IPS-20b (cell line): ENCODE data around the gene ADAM21.
"Not testable (repeated sequence)": the region's sequence is repeated elsewhere in the genome, so short reads cannot be mapped to it uniquely, and the experiment has no call there.

Experiments
- H3K27ac ChIP-seq: one replicate; pipeline ENCODE4 v1.5.1; 2013; ENCODE audit warnings: low read length
- H3K27me3 ChIP-seq: 2 replicates; pipeline ENCODE4 v1.6.1; 2013; ENCODE audit warnings: mild to moderate bottlenecking, low read length, inconsistent platforms; ENCODE audit not compliant: insufficient read depth
- H3K36me3 ChIP-seq: 2 replicates; pipeline ENCODE4 v1.6.1; 2013; ENCODE audit warnings: low read depth, mild to moderate bottlenecking, inconsistent platforms, low read length, moderate library complexity; ENCODE audit not compliant: insufficient read depth
- H3K4me1 ChIP-seq: 2 replicates; pipeline ENCODE4 v1.6.1; 2013; ENCODE audit warnings: mild to moderate bottlenecking, control low read depth, inconsistent platforms, low read length, moderate library complexity; ENCODE audit not compliant: insufficient read depth
- H3K4me3 ChIP-seq: 2 replicates; pipeline ENCODE4 v1.5.1; 2013; ENCODE audit warnings: mild to moderate bottlenecking, low read length, inconsistent platforms
- H3K9ac ChIP-seq: 2 replicates; pipeline ENCODE4 v1.6.1; 2013; ENCODE audit warnings: low read depth, mild to moderate bottlenecking, inconsistent platforms, low read length, moderate library complexity
- H3K9me3 ChIP-seq: 2 replicates; pipeline ENCODE4 v1.6.1; 2013; ENCODE audit warnings: mild to moderate bottlenecking, low read depth, low read length, inconsistent platforms; ENCODE audit not compliant: insufficient read depth

The ADAM21 gene

GRCh38 chr14:70441641-70442040, 10.3 kb upstream of the ADAM21 start:
- Histone ChIP-seq H3K9me3 (peaks cover 77% of the 10 kb centered on the region), H3K27me3 (no peaks in the 10 kb centered on the region), H3K4me1 (no peaks in the 10 kb centered on the region), H3K4me3 (no peak overlapping the region), H3K27ac (no peak overlapping the region), H3K36me3 (no peaks in the 10 kb centered on the region), H3K9ac (no peak overlapping the region)

GRCh38 chr14:70442750-70443149, 9.2 kb upstream of the ADAM21 start:
- Histone ChIP-seq H3K4me1 (no peaks in the 10 kb centered on the region), H3K4me3 (no peak overlapping the region; the same call in 1 of the 2 replicates), H3K9ac (no peak overlapping the region), H3K36me3 (no peaks in the 10 kb centered on the region), H3K27me3 (no peaks in the 10 kb centered on the region), H3K27ac (no peak overlapping the region), H3K9me3 (peaks cover 75% of the 10 kb centered on the region)

- H3K9me3 ChIP-seq = peaks cover 37% of the 10 kb centered on the region
- H3K9ac ChIP-seq = no peak overlapping the region
- no peaks in the 10 kb centered on the region for H3K27me3 ChIP-seq
- H3K36me3 ChIP-seq = no peaks in the 10 kb centered on the region
- no peak overlapping the region for H3K27ac ChIP-seq
- H3K4me3 ChIP-seq = no peak overlapping the region
- no peaks in the 10 kb centered on the region for H3K4me1 ChIP-seq
These were observed 3.2 kb upstream of the ADAM21 start for GRCh38 chr14:70448633-70449340.

- no peak overlapping the region for H3K4me3 ChIP-seq
- H3K27me3 ChIP-seq = no peaks in the 10 kb centered on the region
- H3K9ac ChIP-seq = no peak overlapping the region
- H3K9me3 ChIP-seq = no peaks in the 10 kb centered on the region
- no peaks in the 10 kb centered on the region for H3K36me3 ChIP-seq
- no peaks in the 10 kb centered on the region for H3K4me1 ChIP-seq
- H3K27ac ChIP-seq = no peak overlapping the region
These were observed 2.8 kb downstream of the ADAM21 start for GRCh38 chr14:70454731-70455130.

GRCh38 chr14:70468731-70469130, 16.8 kb downstream of the ADAM21 start:
- H3K4me1 ChIP-seq = peaks cover 17% of the 10 kb centered on the region; the same call in 1 of the 2 replicates
- H3K9ac ChIP-seq = no peak overlapping the region
- H3K9me3 ChIP-seq = no peaks in the 10 kb centered on the region
- H3K27me3 ChIP-seq = no peaks in the 10 kb centered on the region
- no peaks in the 10 kb centered on the region for H3K36me3 ChIP-seq
- H3K4me3 ChIP-seq = no peak overlapping the region
- H3K27ac ChIP-seq = no peak overlapping the region

- H3K27me3 ChIP-seq, H3K9me3 ChIP-seq, H3K36me3 ChIP-seq: not testable (repeated sequence)
- H3K4me1 ChIP-seq = peaks cover 17% of the 10 kb centered on the region; the same call in 1 of the 2 replicates
- peak overlapping the region; percentile 34; the same call in 1 of the 2 replicates for H3K9ac ChIP-seq
- peak overlapping the region; percentile 41 for H3K4me3 ChIP-seq
- H3K27ac ChIP-seq = peak overlapping the region; percentile 77
These were observed 19.0 kb downstream of the ADAM21 start for GRCh38 chr14:70470863-70471563.

- no peak overlapping the region for H3K4me3 ChIP-seq
- H3K36me3 ChIP-seq = no peaks in the 10 kb centered on the region
- H3K27me3 ChIP-seq = no peaks in the 10 kb centered on the region
- H3K27ac ChIP-seq = peak overlapping the region; percentile 70
- no peak overlapping the region; the same call in 1 of the 2 replicates for H3K9ac ChIP-seq
- H3K4me1 ChIP-seq = peaks cover 17% of the 10 kb centered on the region; the same call in 1 of the 2 replicates
- no peaks in the 10 kb centered on the region for H3K9me3 ChIP-seq
These were observed 20.5 kb downstream of the ADAM21 start for GRCh38 chr14:70472253-70473159.

- H3K4me3 ChIP-seq = no peak overlapping the region
- H3K9me3 ChIP-seq = no peaks in the 10 kb centered on the region
- no peak overlapping the region for H3K27ac ChIP-seq
- H3K4me1 ChIP-seq = peaks cover 17% of the 10 kb centered on the region; the same call in 1 of the 2 replicates
- H3K9ac ChIP-seq = no peak overlapping the region
- H3K27me3 ChIP-seq = no peaks in the 10 kb centered on the region
- H3K36me3 ChIP-seq = no peaks in the 10 kb centered on the region
These were observed 21.9 kb downstream of the ADAM21 start for GRCh38 chr14:70473825-70474224.

- H3K4me1 ChIP-seq = peaks cover 17% of the 10 kb centered on the region; the same call in 1 of the 2 replicates
- not testable (repeated sequence) for H3K9ac ChIP-seq, H3K27ac ChIP-seq, H3K9me3 ChIP-seq, H3K4me3 ChIP-seq, H3K27me3 ChIP-seq, H3K36me3 ChIP-seq
These were observed 23.5 kb downstream of the ADAM21 start for GRCh38 chr14:70475459-70475858.

GRCh38 chr14:70477356-70478105, 25.6 kb downstream of the ADAM21 start:
- H3K27me3 ChIP-seq, H3K9ac ChIP-seq, H3K9me3 ChIP-seq, H3K4me3 ChIP-seq, H3K36me3 ChIP-seq, H3K4me1 ChIP-seq, H3K27ac ChIP-seq: not testable (repeated sequence)
